ENCODE measurements around the gene SGTB.

Gene SGTB

GRCh38 chr5:65767565-65767964 is 45.7 kb upstream of the SGTB start:
- Histone ChIP-seq H3K36me3 (replicated peaks; ENCODE audit: low read depth, low read length) (no peaks in the 10 kb centered on the region), H3K79me2 (ENCODE audit: low read length) (no peaks in the 10 kb centered on the region), H3K4me1 (ENCODE audit: low read length) (0 out of 2 replicates have a peak, but pooled peaks cover 3% of the 10 kb centered on the region), H2AFZ (ENCODE audit: low read depth, low read length) (no peak overlapping the region), H3K9me3 (ENCODE audit: insufficient read depth, low read length) (no peaks in the 10 kb centered on the region), H3K4me2 (ENCODE audit: low read length) (no peak overlapping the region), H3K27ac (ENCODE audit: low read length) (no peak overlapping the region), H3K27me3 (ENCODE audit: low read depth, low read length) (no peaks in the 10 kb centered on the region), H4K20me1 (ENCODE audit: insufficient read depth, low read length) (no peaks in the 10 kb centered on the region), H3K9ac (ENCODE audit: low read length) (no peak overlapping the region), H3K4me3 (ENCODE audit: low read length) (no peak overlapping the region)
- no peak for TF ChIP-seq EZH2phosphoT487 (IDR thresholded peaks at IDR 0.05; ENCODE audit: low read depth)
- TF ChIP-seq CTCF (IDR thresholded peaks at IDR 0.05; ENCODE audit: low read depth, low read length): no peak

- Histone ChIP-seq H2AFZ (ENCODE audit: low read depth, low read length) (no peak overlapping the region), H3K4me2 (ENCODE audit: low read length) (no peak overlapping the region)
These were observed 44.9 kb upstream of the SGTB start for GRCh38 chr5:65766781-65767180.

GRCh38 chr5:65766175-65766574 is 44.3 kb upstream of the SGTB start:
- Histone ChIP-seq H3K4me2 (ENCODE audit: low read length) (no peak overlapping the region), H3K9ac (ENCODE audit: low read length) (no peak overlapping the region), H3K4me1 (ENCODE audit: low read length) (0 out of 2 replicates have a peak, but pooled peaks cover 3% of the 10 kb centered on the region), H3K79me2 (ENCODE audit: low read length) (no peaks in the 10 kb centered on the region), H3K9me3 (ENCODE audit: insufficient read depth, low read length) (no peaks in the 10 kb centered on the region), H4K20me1 (ENCODE audit: insufficient read depth, low read length) (no peaks in the 10 kb centered on the region), H3K27ac (ENCODE audit: low read length) (no peak overlapping the region), H3K36me3 (replicated peaks; ENCODE audit: low read depth, low read length) (no peaks in the 10 kb centered on the region), H3K4me3 (ENCODE audit: low read length) (no peak overlapping the region), H3K27me3 (ENCODE audit: low read depth, low read length) (no peaks in the 10 kb centered on the region), H2AFZ (ENCODE audit: low read depth, low read length) (no peak overlapping the region)
- no peak for TF ChIP-seq EZH2phosphoT487 (IDR thresholded peaks at IDR 0.05; ENCODE audit: low read depth)
- no peak for TF ChIP-seq CTCF (IDR thresholded peaks at IDR 0.05; ENCODE audit: low read depth, low read length)

More at GRCh38 chr5:65766781-65767180, 44.9 kb upstream of the SGTB start:
- H3K4me1 ChIP-seq (ENCODE audit: low read length): 0 out of 2 replicates have a peak, but pooled peaks cover 3% of the 10 kb centered on the region
- H3K36me3 ChIP-seq (replicated peaks; ENCODE audit: low read depth, low read length): no peaks in the 10 kb centered on the region
- H3K9ac ChIP-seq (ENCODE audit: low read length): no peak overlapping the region
- no peaks in the 10 kb centered on the region for H4K20me1 ChIP-seq (ENCODE audit: insufficient read depth, low read length)
- no peaks in the 10 kb centered on the region for H3K27me3 ChIP-seq (ENCODE audit: low read depth, low read length)
- no peaks in the 10 kb centered on the region for H3K9me3 ChIP-seq (ENCODE audit: insufficient read depth, low read length)
- H3K4me3 ChIP-seq (ENCODE audit: low read length): no peak overlapping the region
- no peaks in the 10 kb centered on the region for H3K79me2 ChIP-seq (ENCODE audit: low read length)
- H3K27ac ChIP-seq (ENCODE audit: low read length): no peak overlapping the region
- TF ChIP-seq EZH2phosphoT487 (IDR thresholded peaks at IDR 0.05; ENCODE audit: low read depth) (no peak), CTCF (IDR thresholded peaks at IDR 0.05; ENCODE audit: low read depth, low read length) (no peak)

- H3K4me2 ChIP-seq (ENCODE audit: low read length): no peak overlapping the region
- H3K36me3 ChIP-seq (replicated peaks; ENCODE audit: low read depth, low read length): no peaks in the 10 kb centered on the region
- no peak overlapping the region for H3K4me3 ChIP-seq (ENCODE audit: low read length)
- H3K27me3 ChIP-seq (ENCODE audit: low read depth, low read length): no peaks in the 10 kb centered on the region
- H3K9ac ChIP-seq (ENCODE audit: low read length): no peak overlapping the region
- 0 out of 2 replicates have a peak, but pooled peaks cover 3% of the 10 kb centered on the region for H3K4me1 ChIP-seq (ENCODE audit: low read length)
- H4K20me1 ChIP-seq (ENCODE audit: insufficient read depth, low read length): no peaks in the 10 kb centered on the region
- H2AFZ ChIP-seq (ENCODE audit: low read depth, low read length): no peak overlapping the region
- H3K79me2 ChIP-seq (ENCODE audit: low read length): no peaks in the 10 kb centered on the region
- H3K27ac ChIP-seq (ENCODE audit: low read length): no peak overlapping the region
- no peaks in the 10 kb centered on the region for H3K9me3 ChIP-seq (ENCODE audit: insufficient read depth, low read length)
- no peak for TF ChIP-seq EZH2phosphoT487 (IDR thresholded peaks at IDR 0.05; ENCODE audit: low read depth)
- TF ChIP-seq CTCF (IDR thresholded peaks at IDR 0.05; ENCODE audit: low read depth, low read length): no peak
These were observed 43.7 kb upstream of the SGTB start for GRCh38 chr5:65765582-65765981.
